PFSK-1 (cell line): ENCODE measurements around the gene IL36RN.

Experiments used
- POLR2AphosphoS5 ChIP-seq: IDR thresholded peaks from 2 replicates; pipeline ENCODE4 v1.6.1; 2012; ENCODE audit warnings: low read depth, mild to moderate bottlenecking, control low read depth, low read length, moderate library complexity
- REST ChIP-seq, 2 experiments: IDR thresholded peaks; 2 replicates each; pipeline versions ENCODE4 v1.6.1 to v1.8.0; 2011 to 2012; ENCODE audit warnings: low read depth in 2 of 2, low read length in 2 of 2, control low read depth in 1 of 2, inconsistent platforms in 1 of 2, mild to moderate bottlenecking in 1 of 2, moderate library complexity in 1 of 2; ENCODE audit not compliant: insufficient read depth in 1 of 2
- SIN3A ChIP-seq: IDR thresholded peaks from 2 replicates; pipeline ENCODE4 v1.6.1; 2012; ENCODE audit warnings: mild to moderate bottlenecking, low read length, moderate library complexity, borderline replicate concordance; ENCODE audit not compliant: insufficient read depth
- TAF1 ChIP-seq: IDR thresholded peaks from 2 replicates; pipeline ENCODE4 v1.6.1; 2012; ENCODE audit warnings: low read length, control low read depth, borderline replicate concordance; ENCODE audit not compliant: insufficient read depth

- no peak for TF ChIP-seq REST (IDR thresholded peaks at IDR 0.05; ENCODE audit: insufficient read depth in 1 of 2, low read depth in 2 of 2, low read length in 2 of 2)
- TF ChIP-seq TAF1 = no peak
- no peak for TF ChIP-seq SIN3A
- TF ChIP-seq POLR2AphosphoS5 = no peak
These were observed 9.9 kb downstream of the IL36RN start for GRCh38 chr2:113068706-113069485.
